NCI-H345 treated with DMSO at 0.1 percent for 48 hours (cell line): ENCODE data around the gene RPS19BP1.

Source experiments
- DNase-seq: peaks from one replicate; lab custom pipeline; 2025; ENCODE audit not compliant: unreplicated experiment; lab: John Stamatoyannopoulos, UW

Gene RPS19BP1

GRCh38 chr22:39490966-39491680 is 41.4 kb downstream of the RPS19BP1 start:
- no peak for DNase-seq

- peak; percentile 19 for DNase-seq
Observed at GRCh38 chr22:39490135-39490798, 42.3 kb downstream of the RPS19BP1 start.

- DNase-seq = no peak
Observed at GRCh38 chr22:39489094-39490068, 43.2 kb downstream of the RPS19BP1 start.

GRCh38 chr22:39488563-39489083 is 43.9 kb downstream of the RPS19BP1 start:
- no peak for DNase-seq

GRCh38 chr22:39487826-39488520 is 44.6 kb downstream of the RPS19BP1 start:
- no peak for DNase-seq

GRCh38 chr22:39486951-39487825 is 45.4 kb downstream of the RPS19BP1 start:
- no peak for DNase-seq

- DNase-seq = no peak
Observed at GRCh38 chr22:39482768-39483167, 49.8 kb downstream of the RPS19BP1 start.

- no peak for DNase-seq
Observed at GRCh38 chr22:39481595-39481994, 51.0 kb downstream of the RPS19BP1 start.

GRCh38 chr22:39481054-39481453 is 51.5 kb downstream of the RPS19BP1 start:
- no peak for DNase-seq

- no peak for DNase-seq
Observed at GRCh38 chr22:39480557-39480956, 52.0 kb downstream of the RPS19BP1 start.

GRCh38 chr22:39479254-39479653 is 53.3 kb downstream of the RPS19BP1 start:
- DNase-seq = no peak
